ENCODE results near the gene ZNF142. TPM values are rescaled to one million over a fixed set of nuclear protein-coding genes. Genes with fewer than 3 reads are reported as not detected.

Gene ZNF142
- total RNA-seq, 1 donor from 2014 or later: 28.0 TPM

GRCh38 chr2:218643751-218644310 is 15.6 kb downstream of the ZNF142 start:
- H3K27ac ChIP-seq (ENCODE audit: low read depth, low read length): no peak overlapping the region
- no peak overlapping the region for H2AFZ ChIP-seq (ENCODE audit: low read depth, low read length)
- Mint-ChIP-seq H3K4me1 (ENCODE audit: low read depth, unreplicated experiment) (no peaks in the 10 kb centered on the region), H3K36me3 (ENCODE audit: low read depth, unreplicated experiment) (peaks cover 20% of the 10 kb centered on the region), H3K9me3 (ENCODE audit: unreplicated experiment) (no peaks in the 10 kb centered on the region), H3K27ac (ENCODE audit: unreplicated experiment) (no peak overlapping the region), H3K4me3 (ENCODE audit: unreplicated experiment) (no peak overlapping the region), H3K27me3 (ENCODE audit: low read depth, unreplicated experiment) (no peaks in the 10 kb centered on the region)
- TF ChIP-seq EZH2 (IDR thresholded peaks at IDR 0.05; ENCODE audit: insufficient read depth, low read length): no peak
- TF ChIP-seq, protein P1, sequence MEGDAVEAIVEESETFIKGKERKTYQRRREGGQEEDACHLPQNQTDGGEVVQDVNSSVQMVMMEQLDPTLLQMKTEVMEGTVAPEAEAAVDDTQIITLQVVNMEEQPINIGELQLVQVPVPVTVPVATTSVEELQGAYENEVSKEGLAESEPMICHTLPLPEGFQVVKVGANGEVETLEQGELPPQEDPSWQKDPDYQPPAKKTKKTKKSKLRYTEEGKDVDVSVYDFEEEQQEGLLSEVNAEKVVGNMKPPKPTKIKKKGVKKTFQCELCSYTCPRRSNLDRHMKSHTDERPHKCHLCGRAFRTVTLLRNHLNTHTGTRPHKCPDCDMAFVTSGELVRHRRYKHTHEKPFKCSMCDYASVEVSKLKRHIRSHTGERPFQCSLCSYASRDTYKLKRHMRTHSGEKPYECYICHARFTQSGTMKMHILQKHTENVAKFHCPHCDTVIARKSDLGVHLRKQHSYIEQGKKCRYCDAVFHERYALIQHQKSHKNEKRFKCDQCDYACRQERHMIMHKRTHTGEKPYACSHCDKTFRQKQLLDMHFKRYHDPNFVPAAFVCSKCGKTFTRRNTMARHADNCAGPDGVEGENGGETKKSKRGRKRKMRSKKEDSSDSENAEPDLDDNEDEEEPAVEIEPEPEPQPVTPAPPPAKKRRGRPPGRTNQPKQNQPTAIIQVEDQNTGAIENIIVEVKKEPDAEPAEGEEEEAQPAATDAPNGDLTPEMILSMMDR (IDR thresholded peaks at IDR 0.05; ENCODE audit: insufficient read depth, low read depth, low read length): no peak
- peaks cover 19% of the 10 kb centered on the region for H4K20me1 ChIP-seq (ENCODE audit: insufficient read depth, low read length)
- peaks cover 25% of the 10 kb centered on the region for H3K79me2 ChIP-seq (ENCODE audit: insufficient read depth, low read length)
- H3K4me2 ChIP-seq (ENCODE audit: low read length): no peak overlapping the region
- H3K4me3 ChIP-seq (ENCODE audit: insufficient read depth, low read depth, low read length): no peak overlapping the region
- FAIRE-seq: no peak
- H3K27me3 ChIP-seq (ENCODE audit: insufficient read depth, low read length): no peaks in the 10 kb centered on the region
- H3K36me3 ChIP-seq (ENCODE audit: insufficient read depth, low read length): peaks cover 58% of the 10 kb centered on the region
- no peak overlapping the region for H3K9ac ChIP-seq (ENCODE audit: low read length)
- H3K9me3 ChIP-seq (ENCODE audit: insufficient read depth, low read depth, low read length): no peaks in the 10 kb centered on the region
- no peak for DNase-seq (ENCODE audit: low read depth)
- H3K4me1 ChIP-seq (ENCODE audit: insufficient read depth, low read length): peaks cover 8% of the 10 kb centered on the region

DNA sequence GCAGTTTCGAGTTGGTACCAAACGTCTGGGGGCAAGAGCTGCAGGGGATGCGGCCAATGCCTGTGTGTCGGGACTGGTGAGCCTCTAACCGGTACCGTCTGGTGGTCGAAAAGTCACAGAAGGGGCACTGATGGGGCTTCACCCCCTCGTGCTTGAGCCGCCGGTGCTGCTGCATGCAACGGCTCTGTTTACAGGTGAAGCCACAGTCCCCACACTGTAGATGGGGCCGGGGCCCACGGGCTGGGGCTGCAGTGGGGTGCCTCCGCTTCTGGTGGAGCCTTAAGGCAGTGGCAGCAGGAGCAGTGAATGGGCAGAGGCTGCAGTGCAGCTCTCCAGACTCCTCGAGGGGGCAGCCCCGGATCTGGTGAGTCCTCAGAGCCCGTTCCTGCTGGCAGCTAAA is 16.6 kb downstream of the ZNF142 start:
- Mint-ChIP-seq H3K4me1 (ENCODE audit: low read depth, unreplicated experiment) (no peaks in the 10 kb centered on the region), H3K36me3 (ENCODE audit: low read depth, unreplicated experiment) (peaks cover 15% of the 10 kb centered on the region), H3K4me3 (ENCODE audit: unreplicated experiment) (no peak overlapping the region), H3K9me3 (ENCODE audit: unreplicated experiment) (no peaks in the 10 kb centered on the region), H3K27me3 (ENCODE audit: low read depth, unreplicated experiment) (no peaks in the 10 kb centered on the region), H3K27ac (ENCODE audit: unreplicated experiment) (no peak overlapping the region)
- H3K4me3 ChIP-seq (ENCODE audit: insufficient read depth, low read depth, low read length): no peak overlapping the region
- H3K36me3 ChIP-seq (ENCODE audit: insufficient read depth, low read length): peaks cover 62% of the 10 kb centered on the region
- H3K4me2 ChIP-seq (ENCODE audit: low read length): no peak overlapping the region
- H4K20me1 ChIP-seq (ENCODE audit: insufficient read depth, low read length): peaks cover 13% of the 10 kb centered on the region
- peaks cover 21% of the 10 kb centered on the region for H3K79me2 ChIP-seq (ENCODE audit: insufficient read depth, low read length)
- FAIRE-seq (no peak), DNase-seq (ENCODE audit: low read depth) (no peak)
- no peak overlapping the region for H2AFZ ChIP-seq (ENCODE audit: low read depth, low read length)
- peaks cover 8% of the 10 kb centered on the region for H3K4me1 ChIP-seq (ENCODE audit: insufficient read depth, low read length)
- H3K9ac ChIP-seq (ENCODE audit: low read length): no peak overlapping the region
- no peak overlapping the region for H3K27ac ChIP-seq (ENCODE audit: low read depth, low read length)
- no peaks in the 10 kb centered on the region for H3K9me3 ChIP-seq (ENCODE audit: insufficient read depth, low read depth, low read length)
- TF ChIP-seq, protein P1 (IDR thresholded peaks at IDR 0.05; ENCODE audit: insufficient read depth, low read depth, low read length): no peak
- H3K27me3 ChIP-seq (ENCODE audit: insufficient read depth, low read length): no peaks in the 10 kb centered on the region

GRCh38 chr2:218642121-218642656 is 17.2 kb downstream of the ZNF142 start:
- no peak overlapping the region for H3K4me3 ChIP-seq (ENCODE audit: insufficient read depth, low read depth, low read length)
- no peak for DNase-seq (ENCODE audit: low read depth)
- no peak for FAIRE-seq
- H4K20me1 ChIP-seq (ENCODE audit: insufficient read depth, low read length): peaks cover 8% of the 10 kb centered on the region
- no peaks in the 10 kb centered on the region for H3K4me1 Mint-ChIP-seq (ENCODE audit: low read depth, unreplicated experiment)
- TF ChIP-seq, protein P1 (IDR thresholded peaks at IDR 0.05; ENCODE audit: insufficient read depth, low read depth, low read length): no peak
- peaks cover 17% of the 10 kb centered on the region for H3K79me2 ChIP-seq (ENCODE audit: insufficient read depth, low read length)
- no peak overlapping the region for H3K27ac ChIP-seq (ENCODE audit: low read depth, low read length)
- H3K4me1 ChIP-seq (ENCODE audit: insufficient read depth, low read length): peaks cover 8% of the 10 kb centered on the region
- no peak overlapping the region for H2AFZ ChIP-seq (ENCODE audit: low read depth, low read length)
- H3K27ac Mint-ChIP-seq (ENCODE audit: unreplicated experiment): no peak overlapping the region
- no peaks in the 10 kb centered on the region for H3K27me3 Mint-ChIP-seq (ENCODE audit: low read depth, unreplicated experiment)
- no peak overlapping the region for H3K4me2 ChIP-seq (ENCODE audit: low read length)
- peaks cover 62% of the 10 kb centered on the region for H3K36me3 ChIP-seq (ENCODE audit: insufficient read depth, low read length)
- peaks cover 20% of the 10 kb centered on the region for H3K36me3 Mint-ChIP-seq (ENCODE audit: low read depth, unreplicated experiment)
- no peak overlapping the region for H3K9ac ChIP-seq (ENCODE audit: low read length)
- no peak overlapping the region for H3K4me3 Mint-ChIP-seq (ENCODE audit: unreplicated experiment)
- no peaks in the 10 kb centered on the region for H3K9me3 Mint-ChIP-seq (ENCODE audit: unreplicated experiment)
- no peaks in the 10 kb centered on the region for H3K9me3 ChIP-seq (ENCODE audit: insufficient read depth, low read depth, low read length)
- no peaks in the 10 kb centered on the region for H3K27me3 ChIP-seq (ENCODE audit: insufficient read depth, low read length)
